Measurements from ENCODE around the gene MAP1B. TPM values are rescaled to one million over a fixed set of nuclear protein-coding genes. Genes with fewer than 3 reads are reported as not detected.

Gene MAP1B
- total RNA-seq, 1 donor from 2014 or later, result 84.4 TPM

GRCh38 chr5:72123764-72124376, 16.6 kb downstream of the MAP1B start:
- Histone ChIP-seq H3K27me3 (no peaks in the 10 kb centered on the region), H2AFZ (replicated peaks) (no peak overlapping the region), H3K36me3 (peaks cover 3% of the 10 kb centered on the region), H3K4me1 (peaks cover 49% of the 10 kb centered on the region), H3K79me2 (ENCODE audit: low read depth) (peaks cover 96% of the 10 kb centered on the region), H3K9ac (no peak overlapping the region), H3K27ac (no peak overlapping the region), H3K9me3 (ENCODE audit: low read depth) (no peaks in the 10 kb centered on the region), H3K4me3 (no peak overlapping the region), H3F3A (ENCODE audit: low read depth) (peaks cover 6% of the 10 kb centered on the region), H4K20me1 (ENCODE audit: low read depth) (peaks cover 58% of the 10 kb centered on the region), H3K4me2 (no peak overlapping the region)
- Mint-ChIP-seq H3K27ac (peak overlapping the region; percentile 97), H3K36me3 (peaks cover 31% of the 10 kb centered on the region), H3K9me3 (peaks cover 2% of the 10 kb centered on the region), H3K4me3 (peak overlapping the region; percentile 55), H3K27me3 (ENCODE audit: insufficient read depth, low read depth) (peaks cover 2% of the 10 kb centered on the region), H3K4me1 (peaks cover 79% of the 10 kb centered on the region)
- TF ChIP-seq EZH2phosphoT487 (IDR thresholded peaks at IDR 0.05) (no peak), EZH2 (IDR thresholded peaks at IDR 0.05) (no peak)
- TF ChIP-seq, protein P1, sequence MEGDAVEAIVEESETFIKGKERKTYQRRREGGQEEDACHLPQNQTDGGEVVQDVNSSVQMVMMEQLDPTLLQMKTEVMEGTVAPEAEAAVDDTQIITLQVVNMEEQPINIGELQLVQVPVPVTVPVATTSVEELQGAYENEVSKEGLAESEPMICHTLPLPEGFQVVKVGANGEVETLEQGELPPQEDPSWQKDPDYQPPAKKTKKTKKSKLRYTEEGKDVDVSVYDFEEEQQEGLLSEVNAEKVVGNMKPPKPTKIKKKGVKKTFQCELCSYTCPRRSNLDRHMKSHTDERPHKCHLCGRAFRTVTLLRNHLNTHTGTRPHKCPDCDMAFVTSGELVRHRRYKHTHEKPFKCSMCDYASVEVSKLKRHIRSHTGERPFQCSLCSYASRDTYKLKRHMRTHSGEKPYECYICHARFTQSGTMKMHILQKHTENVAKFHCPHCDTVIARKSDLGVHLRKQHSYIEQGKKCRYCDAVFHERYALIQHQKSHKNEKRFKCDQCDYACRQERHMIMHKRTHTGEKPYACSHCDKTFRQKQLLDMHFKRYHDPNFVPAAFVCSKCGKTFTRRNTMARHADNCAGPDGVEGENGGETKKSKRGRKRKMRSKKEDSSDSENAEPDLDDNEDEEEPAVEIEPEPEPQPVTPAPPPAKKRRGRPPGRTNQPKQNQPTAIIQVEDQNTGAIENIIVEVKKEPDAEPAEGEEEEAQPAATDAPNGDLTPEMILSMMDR (IDR thresholded peaks at IDR 0.05), result no peak
- DNase-seq (ENCODE audit: low spot score), result no peak

GRCh38 chr5:72125271-72125940, 18.1 kb downstream of the MAP1B start:
- H3K4me3 ChIP-seq, result no peak overlapping the region
- H3K27ac ChIP-seq, result peak overlapping the region; percentile 47

GRCh38 chr5:72125941-72126620, 18.8 kb downstream of the MAP1B start:
- peaks cover 66% of the 10 kb centered on the region for H3K4me1 Mint-ChIP-seq

More at GRCh38 chr5:72125271-72125940, 18.1 kb downstream of the MAP1B start:
- Mint-ChIP-seq H3K4me1 (peaks cover 70% of the 10 kb centered on the region), H3K9me3 (no peaks in the 10 kb centered on the region), H3K36me3 (peaks cover 28% of the 10 kb centered on the region), H3K27me3 (ENCODE audit: insufficient read depth, low read depth) (peaks cover 2% of the 10 kb centered on the region), H3K27ac (peak overlapping the region; percentile 97), H3K4me3 (peak overlapping the region; percentile 4)
- Histone ChIP-seq H2AFZ (replicated peaks) (no peak overlapping the region), H3K9ac (no peak overlapping the region), H3K4me2 (peak overlapping the region; percentile 46), H3K4me1 (peaks cover 48% of the 10 kb centered on the region), H3K27me3 (no peaks in the 10 kb centered on the region), H3K36me3 (no peaks in the 10 kb centered on the region), H3K79me2 (ENCODE audit: low read depth) (peaks cover 97% of the 10 kb centered on the region), H4K20me1 (ENCODE audit: low read depth) (peaks cover 70% of the 10 kb centered on the region), H3F3A (ENCODE audit: low read depth) (no peaks in the 10 kb centered on the region), H3K9me3 (ENCODE audit: low read depth) (no peaks in the 10 kb centered on the region)
- TF ChIP-seq EZH2 (IDR thresholded peaks at IDR 0.05) (no peak), EZH2phosphoT487 (IDR thresholded peaks at IDR 0.05) (no peak)
- TF ChIP-seq, protein P1 (IDR thresholded peaks at IDR 0.05), result no peak
- DNase-seq (ENCODE audit: low spot score), result no peak

More at GRCh38 chr5:72125941-72126620, 18.8 kb downstream of the MAP1B start:
- H3K36me3 Mint-ChIP-seq, result peaks cover 30% of the 10 kb centered on the region
- H3K27ac ChIP-seq, result peak overlapping the region; percentile 47
- no peaks in the 10 kb centered on the region for H3F3A ChIP-seq (ENCODE audit: low read depth)
- no peak overlapping the region for H3K4me3 ChIP-seq
- peak overlapping the region; percentile 46 for H3K4me2 ChIP-seq
- H3K4me3 Mint-ChIP-seq, result peak overlapping the region; percentile 4
- H2AFZ ChIP-seq (replicated peaks), result no peak overlapping the region
- peaks cover 2% of the 10 kb centered on the region for H3K27me3 Mint-ChIP-seq (ENCODE audit: insufficient read depth, low read depth)
- peaks cover 44% of the 10 kb centered on the region for H3K4me1 ChIP-seq
- H4K20me1 ChIP-seq (ENCODE audit: low read depth), result peaks cover 70% of the 10 kb centered on the region
- TF ChIP-seq, protein P1 (IDR thresholded peaks at IDR 0.05), result no peak
- no peak for TF ChIP-seq EZH2phosphoT487 (IDR thresholded peaks at IDR 0.05)
- no peak for TF ChIP-seq EZH2 (IDR thresholded peaks at IDR 0.05)
- no peaks in the 10 kb centered on the region for H3K9me3 Mint-ChIP-seq
- H3K9me3 ChIP-seq (ENCODE audit: low read depth), result no peaks in the 10 kb centered on the region
- no peak for DNase-seq (ENCODE audit: low spot score)
- no peaks in the 10 kb centered on the region for H3K36me3 ChIP-seq
- no peaks in the 10 kb centered on the region for H3K27me3 ChIP-seq
- H3K9ac ChIP-seq, result no peak overlapping the region
- peaks cover 97% of the 10 kb centered on the region for H3K79me2 ChIP-seq (ENCODE audit: low read depth)
- peak overlapping the region; percentile 47 for H3K27ac Mint-ChIP-seq
